HG03575 (cell line): ENCODE results near the gene SRPK1.

Source experiments
- ATAC-seq: cut with Tn5 transposase; IDR thresholded peaks from one replicate; pipeline ENCODE4 v1.9.1; 2021; ENCODE audit not compliant: unreplicated experiment, insufficient number of reproducible peaks, low FRiP score; ENCODE audit errors: extremely low read depth

Gene SRPK1

GRCh38 chr6:35794536-35795452 lies 126.1 kb downstream of the SRPK1 start:
- no peak for ATAC-seq

DNA sequence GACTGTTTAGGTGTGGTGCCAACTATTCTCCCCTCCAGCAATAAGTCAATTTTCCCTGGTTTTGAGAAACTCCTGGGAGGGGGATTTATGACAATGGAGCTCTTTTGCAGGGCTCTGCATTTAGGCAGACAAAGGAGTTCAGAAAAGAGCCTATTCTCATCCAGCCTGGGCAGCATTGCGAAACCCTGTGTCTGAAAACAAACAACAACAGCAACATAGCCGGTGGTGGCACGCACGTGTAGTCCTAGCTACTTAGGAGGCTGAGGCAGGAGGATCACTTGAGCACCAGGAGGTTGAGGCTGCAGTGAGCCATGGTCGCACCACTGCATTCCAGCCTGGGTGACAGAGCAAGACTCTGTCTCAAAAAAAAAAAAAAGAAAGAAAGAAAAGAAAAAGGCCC lies 130.2 kb downstream of the SRPK1 start:
- ATAC-seq, result no peak

DNA sequence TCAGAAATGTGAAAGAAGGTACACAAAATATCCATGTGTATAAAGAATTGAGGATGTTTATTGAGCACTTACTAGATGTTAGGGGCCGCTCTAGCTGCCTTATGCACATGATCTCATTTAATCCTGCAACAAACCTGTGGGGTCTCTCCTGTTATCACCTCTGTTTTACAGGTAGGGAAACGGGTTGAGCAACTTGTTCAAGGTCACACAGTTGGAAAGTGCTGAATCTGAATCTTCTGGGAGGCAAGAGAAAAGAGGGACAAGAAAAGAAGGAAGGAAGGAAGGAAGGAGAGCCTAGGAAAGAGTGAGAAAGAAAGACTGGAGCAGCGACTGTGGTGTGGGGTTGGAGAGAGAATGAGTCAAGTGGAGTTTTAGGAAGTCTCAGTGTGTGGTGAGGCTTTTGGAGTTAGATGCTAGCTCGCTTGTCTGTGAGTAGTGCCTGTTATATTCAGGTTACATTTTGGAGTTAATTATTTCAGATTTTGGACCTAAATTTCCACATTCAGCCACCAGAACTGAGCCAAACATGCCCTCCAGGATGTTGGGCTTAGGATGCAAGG lies 132.4 kb downstream of the SRPK1 start:
- no peak for ATAC-seq

- no peak for ATAC-seq
These were observed 133.4 kb downstream of the SRPK1 start for GRCh38 chr6:35787266-35788218.

GRCh38 chr6:35786810-35787209 lies 134.1 kb downstream of the SRPK1 start:
- no peak for ATAC-seq

DNA sequence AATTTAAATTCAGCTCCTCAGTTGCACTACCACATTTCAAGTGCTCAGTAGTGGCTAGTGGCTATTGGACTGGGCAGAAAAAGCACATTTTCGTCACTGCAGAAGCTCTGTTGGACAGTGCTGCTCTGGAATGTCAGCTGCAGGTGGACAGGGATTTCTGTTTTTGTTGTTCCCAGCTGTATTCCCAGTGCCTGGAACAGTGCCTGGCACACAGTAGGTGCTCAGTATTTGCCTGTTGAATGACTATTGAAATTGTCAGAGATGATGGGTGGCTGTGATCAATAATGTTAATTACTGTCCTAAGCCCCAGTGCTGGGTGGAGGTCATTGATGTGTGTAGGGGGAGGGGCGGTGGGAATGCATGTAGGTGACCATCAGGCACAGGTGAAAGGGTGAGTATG lies 134.6 kb downstream of the SRPK1 start:
- no peak for ATAC-seq

DNA sequence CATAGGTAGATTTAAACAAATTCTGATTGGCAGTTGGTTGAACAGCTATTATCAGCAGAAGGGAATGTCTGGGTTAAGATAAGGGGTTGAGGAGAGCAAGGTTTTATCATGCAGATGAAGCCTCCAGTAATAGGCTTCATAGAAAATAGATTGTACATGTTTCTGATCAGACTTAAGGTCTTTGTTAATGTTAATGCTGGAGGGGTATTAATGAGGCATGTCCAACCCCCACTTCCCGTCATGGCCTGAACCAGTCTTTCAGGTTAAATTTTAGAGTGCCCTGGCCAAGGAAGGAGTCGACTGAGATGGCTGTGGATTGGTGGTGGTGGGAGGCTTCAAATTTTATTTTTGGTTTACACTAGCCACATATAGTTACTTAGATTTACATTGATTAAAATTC lies 136.7 kb downstream of the SRPK1 start:
- no peak for ATAC-seq
